Inflammatory macrophage treated with lipopolysaccharide for 4 hours (primary cell): ENCODE measurements around the gene BTG2.

ENCODE experiments used
- DNase-seq: peaks from one replicate; pipeline ENCODE4 v3.0.0-alpha.2; 2020

The BTG2 gene

GRCh38 chr1:203320591-203321272, 15.4 kb downstream of the BTG2 start:
- DNase-seq = peak; percentile 53

GRCh38 chr1:203321273-203322052, 16.1 kb downstream of the BTG2 start:
- no peak for DNase-seq

- DNase-seq = peak; percentile 28
These were observed 17.3 kb downstream of the BTG2 start for GRCh38 chr1:203322500-203323179.

GRCh38 chr1:203323587-203323986, 18.3 kb downstream of the BTG2 start:
- DNase-seq = no peak

- peak; percentile 61 for DNase-seq
These were observed 19.0 kb downstream of the BTG2 start for GRCh38 chr1:203324105-203325025.

- peak; percentile 46 for DNase-seq
These were observed 19.7 kb downstream of the BTG2 start for GRCh38 chr1:203325026-203325417.

- DNase-seq = peak; percentile 73
These were observed 20.2 kb downstream of the BTG2 start for GRCh38 chr1:203325418-203326091.

- DNase-seq = peak; percentile 92
These were observed 21.7 kb downstream of the BTG2 start for GRCh38 chr1:203326830-203327683.

- peak; percentile 67 for DNase-seq
These were observed 22.6 kb downstream of the BTG2 start for GRCh38 chr1:203327684-203328457.

GRCh38 chr1:203328714-203329122, 23.4 kb downstream of the BTG2 start:
- no peak for DNase-seq

- DNase-seq = no peak
These were observed 25.9 kb downstream of the BTG2 start for GRCh38 chr1:203331224-203331623.

- no peak for DNase-seq
These were observed 30.2 kb downstream of the BTG2 start for GRCh38 chr1:203335503-203335902.

- no peak for DNase-seq
These were observed 30.8 kb downstream of the BTG2 start for GRCh38 chr1:203336097-203336496.

- DNase-seq = peak; percentile 71
These were observed 33.2 kb downstream of the BTG2 start for GRCh38 chr1:203338335-203339036.

GRCh38 chr1:203340112-203340790, 34.9 kb downstream of the BTG2 start:
- peak; percentile 81 for DNase-seq

- peak; percentile 43 for DNase-seq
These were observed 37.0 kb downstream of the BTG2 start for GRCh38 chr1:203342192-203342940.

GRCh38 chr1:203343956-203344754, 38.8 kb downstream of the BTG2 start:
- no peak for DNase-seq
